ENCODE results near the gene CUX1. TPM values are rescaled to one million over a fixed set of nuclear protein-coding genes. Genes with fewer than 3 reads are reported as not detected.
A peak's percentile ranks its signal among the peaks of the same experiment; 100 is the strongest.

CUX1 gene
- total RNA-seq, 1 experiment from 2014 or later = 116 TPM

DNA sequence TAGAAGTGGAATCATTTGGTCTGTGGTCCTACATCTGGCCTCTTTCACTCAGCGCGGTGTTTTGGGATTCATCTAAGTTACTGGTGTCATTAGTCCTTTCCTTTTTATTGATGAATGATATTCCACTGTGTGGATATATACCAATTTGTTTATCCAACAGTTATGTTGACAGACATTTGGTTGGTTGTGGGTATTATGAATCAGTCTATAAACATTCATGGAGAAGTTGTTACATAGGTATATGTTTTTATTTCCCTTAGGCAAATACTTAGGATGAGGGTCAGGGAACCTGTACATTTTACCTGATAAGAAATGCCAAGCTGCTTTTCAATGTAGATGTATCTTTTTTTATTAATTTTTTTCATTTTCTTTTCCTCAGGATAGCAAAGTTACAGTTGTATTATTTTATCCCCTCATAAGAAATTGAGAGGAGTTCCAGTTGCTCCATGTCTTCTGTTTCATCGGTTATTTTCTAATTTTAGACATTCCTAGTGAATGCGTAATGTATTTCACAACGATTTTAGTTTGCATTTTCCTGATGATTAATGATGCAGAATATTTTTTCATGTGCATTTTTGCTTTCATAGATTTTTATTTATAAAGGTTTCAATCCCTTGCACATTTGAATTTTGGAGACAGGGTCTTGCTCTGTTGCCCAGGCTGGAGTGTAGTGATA is 265.4 kb downstream of the CUX1 start:
- no TSS peak for BruUV-seq (replicated peaks)
- H3K36me3 ChIP-seq (ENCODE audit: control insufficient read depth, insufficient read depth, low read length) = no peaks in the 10 kb centered on the region
- Mint-ChIP-seq H3K27me3 (ENCODE audit: insufficient read depth, unreplicated experiment) (no peaks in the 10 kb centered on the region), H3K4me1 (ENCODE audit: low read depth, unreplicated experiment) (peaks cover 13% of the 10 kb centered on the region), H3K27ac (ENCODE audit: unreplicated experiment) (no peak overlapping the region), H3K4me3 (ENCODE audit: unreplicated experiment) (no peak overlapping the region), H3K36me3 (ENCODE audit: insufficient read depth, unreplicated experiment) (peaks cover 57% of the 10 kb centered on the region), H3K9me3 (ENCODE audit: unreplicated experiment) (peaks cover 18% of the 10 kb centered on the region)
- peaks cover 10% of the 10 kb centered on the region; the same call in 1 of the 2 replicates for H3K9me3 ChIP-seq
- H3K4me3 ChIP-seq (ENCODE audit: low read depth, low read length) = no peak overlapping the region
- no peak for DNase-seq
- ChIA-PET CTCF (no interaction called here), POLR2A (no interaction called here)
- TF ChIP-seq, protein P1, sequence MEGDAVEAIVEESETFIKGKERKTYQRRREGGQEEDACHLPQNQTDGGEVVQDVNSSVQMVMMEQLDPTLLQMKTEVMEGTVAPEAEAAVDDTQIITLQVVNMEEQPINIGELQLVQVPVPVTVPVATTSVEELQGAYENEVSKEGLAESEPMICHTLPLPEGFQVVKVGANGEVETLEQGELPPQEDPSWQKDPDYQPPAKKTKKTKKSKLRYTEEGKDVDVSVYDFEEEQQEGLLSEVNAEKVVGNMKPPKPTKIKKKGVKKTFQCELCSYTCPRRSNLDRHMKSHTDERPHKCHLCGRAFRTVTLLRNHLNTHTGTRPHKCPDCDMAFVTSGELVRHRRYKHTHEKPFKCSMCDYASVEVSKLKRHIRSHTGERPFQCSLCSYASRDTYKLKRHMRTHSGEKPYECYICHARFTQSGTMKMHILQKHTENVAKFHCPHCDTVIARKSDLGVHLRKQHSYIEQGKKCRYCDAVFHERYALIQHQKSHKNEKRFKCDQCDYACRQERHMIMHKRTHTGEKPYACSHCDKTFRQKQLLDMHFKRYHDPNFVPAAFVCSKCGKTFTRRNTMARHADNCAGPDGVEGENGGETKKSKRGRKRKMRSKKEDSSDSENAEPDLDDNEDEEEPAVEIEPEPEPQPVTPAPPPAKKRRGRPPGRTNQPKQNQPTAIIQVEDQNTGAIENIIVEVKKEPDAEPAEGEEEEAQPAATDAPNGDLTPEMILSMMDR (IDR thresholded peaks at IDR 0.05; ENCODE audit: insufficient read depth in 1 of 2, low read depth in 1 of 2, low read length in 1 of 2, severe bottlenecking in 1 of 2, unreplicated experiment in 1 of 2) = no peak
- H3K27me3 ChIP-seq (replicated peaks; ENCODE audit: control insufficient read depth, insufficient read depth, low read length) = no peaks in the 10 kb centered on the region
- H3K4me1 ChIP-seq = peaks cover 3% of the 10 kb centered on the region; the same call in 1 of the 2 replicates
- intact Hi-C loops (cut with micrococcal nuclease; ENCODE audit: unreplicated experiment) = no loop called here

DNA sequence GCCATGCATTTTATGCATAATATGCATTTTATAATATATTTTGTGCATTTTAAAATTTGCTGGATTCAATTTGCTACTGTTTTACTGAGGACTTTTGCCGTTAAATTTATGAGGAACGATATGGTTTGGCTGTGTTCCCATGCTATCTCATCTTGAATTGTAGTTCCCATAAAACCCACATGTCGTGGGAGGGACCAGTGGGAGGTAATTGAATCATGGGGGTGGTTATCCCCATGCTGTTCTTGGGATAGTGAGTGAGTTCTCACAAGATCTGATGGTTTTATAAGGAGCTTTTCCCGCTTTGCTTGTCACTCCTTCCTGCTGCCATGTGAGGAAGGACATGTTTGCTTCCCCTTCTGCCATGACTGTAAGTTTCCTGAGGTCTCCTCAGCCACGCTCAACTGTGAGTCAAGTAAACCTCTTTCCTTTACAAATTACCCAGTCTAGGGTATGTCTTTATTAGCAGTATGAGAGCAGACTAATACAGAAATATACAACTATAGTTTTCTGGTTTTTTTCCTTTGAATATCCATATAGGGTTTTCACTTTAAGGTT is 267.9 kb downstream of the CUX1 start:
- Mint-ChIP-seq H3K4me3 (ENCODE audit: unreplicated experiment) (no peak overlapping the region), H3K27me3 (ENCODE audit: insufficient read depth, unreplicated experiment) (no peaks in the 10 kb centered on the region), H3K36me3 (ENCODE audit: insufficient read depth, unreplicated experiment) (peaks cover 64% of the 10 kb centered on the region), H3K9me3 (ENCODE audit: unreplicated experiment) (peaks cover 30% of the 10 kb centered on the region), H3K4me1 (ENCODE audit: low read depth, unreplicated experiment) (peaks cover 27% of the 10 kb centered on the region), H3K27ac (ENCODE audit: unreplicated experiment) (no peak overlapping the region)
- TF ChIP-seq, protein P1 (IDR thresholded peaks at IDR 0.05; ENCODE audit: insufficient read depth in 1 of 2, low read depth in 1 of 2, low read length in 1 of 2, severe bottlenecking in 1 of 2, unreplicated experiment in 1 of 2) = no peak
- peaks cover 17% of the 10 kb centered on the region; the same call in 1 of the 2 replicates for H3K9me3 ChIP-seq
- no TSS peak for BruUV-seq (replicated peaks)
- ChIA-PET CTCF (no interaction called here), POLR2A (no interaction called here)
- H3K4me3 ChIP-seq (ENCODE audit: low read depth, low read length) = no peak overlapping the region
- no peak for DNase-seq
- intact Hi-C loops (cut with micrococcal nuclease; ENCODE audit: unreplicated experiment) = no loop called here
- no peaks in the 10 kb centered on the region for H3K27me3 ChIP-seq (replicated peaks; ENCODE audit: control insufficient read depth, insufficient read depth, low read length)
- peaks cover 8% of the 10 kb centered on the region for H3K4me1 ChIP-seq
- H3K36me3 ChIP-seq (ENCODE audit: control insufficient read depth, insufficient read depth, low read length) = no peaks in the 10 kb centered on the region

DNA sequence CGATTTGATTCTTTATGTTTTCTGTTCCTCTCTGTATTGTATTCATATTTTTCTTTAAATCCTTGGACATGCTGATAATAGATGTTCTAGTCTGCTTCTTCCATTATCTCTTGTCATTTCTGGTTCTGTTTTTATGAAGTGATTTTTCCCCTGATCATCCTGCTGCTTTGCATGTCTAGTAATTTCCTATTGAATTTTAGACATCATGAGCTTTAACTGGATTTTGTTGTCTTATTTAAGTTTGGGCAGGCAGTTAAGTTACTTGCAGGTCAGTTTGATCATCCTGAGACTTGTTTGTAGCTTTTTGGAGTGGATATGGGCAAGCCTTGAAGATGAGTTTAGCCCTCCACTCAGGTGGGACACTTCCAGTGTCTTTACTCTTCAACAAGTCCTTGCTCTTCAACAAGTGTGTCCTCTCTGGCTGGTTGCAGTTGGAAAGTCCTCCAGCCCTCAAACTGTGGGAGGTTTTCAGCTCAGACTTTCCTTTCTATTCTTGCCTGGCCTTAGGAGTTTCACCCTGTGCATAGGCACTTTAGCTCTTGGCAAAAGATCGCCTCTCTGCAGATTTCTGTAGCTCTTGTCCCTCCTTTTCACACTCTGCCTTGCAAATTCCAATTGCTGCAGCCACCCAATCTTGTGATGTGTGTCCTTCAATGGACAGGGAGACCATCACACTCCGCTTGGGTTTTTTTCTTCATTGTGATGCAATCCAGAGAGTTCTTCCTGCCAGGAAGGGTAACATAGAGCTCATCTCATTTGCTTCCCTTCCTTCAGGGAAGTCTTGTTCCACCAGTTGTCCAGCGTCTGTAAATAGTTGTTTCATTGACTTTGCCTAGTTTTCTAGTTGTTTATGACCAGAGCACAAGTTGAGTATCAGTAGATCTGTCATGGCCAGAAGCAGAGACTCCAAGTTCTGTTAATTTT is 272.0 kb downstream of the CUX1 start:
- Histone ChIP-seq H3K4me3 (ENCODE audit: low read depth, low read length) (no peak overlapping the region), H3K4me1 (peaks cover 30% of the 10 kb centered on the region), H3K27me3 (replicated peaks; ENCODE audit: control insufficient read depth, insufficient read depth, low read length) (no peaks in the 10 kb centered on the region), H3K9me3 (peaks cover 17% of the 10 kb centered on the region; the same call in 1 of the 2 replicates), H3K36me3 (ENCODE audit: control insufficient read depth, insufficient read depth, low read length) (no peaks in the 10 kb centered on the region; the same call in 1 of the 2 replicates)
- BruUV-seq (replicated peaks) = no TSS peak
- Mint-ChIP-seq H3K9me3 (ENCODE audit: unreplicated experiment) (peaks cover 30% of the 10 kb centered on the region), H3K4me1 (ENCODE audit: low read depth, unreplicated experiment) (peaks cover 45% of the 10 kb centered on the region), H3K27me3 (ENCODE audit: insufficient read depth, unreplicated experiment) (no peaks in the 10 kb centered on the region), H3K4me3 (ENCODE audit: unreplicated experiment) (no peak overlapping the region), H3K27ac (ENCODE audit: unreplicated experiment) (peak overlapping the region; percentile 51), H3K36me3 (ENCODE audit: insufficient read depth, unreplicated experiment) (peaks cover 71% of the 10 kb centered on the region)
- intact Hi-C loops (cut with micrococcal nuclease; ENCODE audit: unreplicated experiment) = no loop called here
- ChIA-PET CTCF (interaction anchor here (0.6 kb wide), 1 partner anchor 25 kb away, joined by 4 read pairs; no protein-coding TSS in a partner anchor), POLR2A (no interaction called here)
- peak; percentile 18 to 20 for DNase-seq
- TF ChIP-seq, protein P1 (IDR thresholded peaks at IDR 0.05; ENCODE audit: insufficient read depth in 1 of 2, low read depth in 1 of 2, low read length in 1 of 2, severe bottlenecking in 1 of 2, unreplicated experiment in 1 of 2) = no peak

Measured in Caco-2 (cell line).